ENCODE measurements around the gene ADAMTSL2. TPM values are rescaled to one million over a fixed set of nuclear protein-coding genes. Genes with fewer than 3 reads are reported as not detected.

The ADAMTSL2 gene
- total RNA-seq, 1 donor from 2014 or later: 10.1 TPM

DNA sequence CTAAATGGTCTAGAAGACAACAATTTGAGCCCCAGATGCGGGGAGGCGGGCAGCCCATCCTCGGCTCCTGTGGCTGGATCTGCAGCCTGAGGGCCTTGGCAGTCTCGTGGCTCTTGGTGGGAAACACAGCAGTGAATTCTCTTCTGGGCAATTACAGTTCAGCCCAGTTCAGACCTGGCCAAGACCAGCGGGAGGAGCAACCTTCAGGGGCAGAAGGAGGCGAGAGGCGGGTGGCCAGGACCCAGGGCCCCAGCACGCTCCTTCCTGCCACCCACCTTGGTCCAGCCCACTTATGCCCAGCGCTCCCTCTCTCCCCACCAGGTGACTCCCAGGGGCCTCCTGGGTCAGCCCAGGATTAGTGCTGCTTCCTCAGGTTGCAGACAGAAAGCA lies 17.5 kb upstream of the ADAMTSL2 start:
- H3K36me3 ChIP-seq: no peaks in the 10 kb centered on the region
- DNase-seq (no peak), ATAC-seq (no peak)
- H3K27me3 ChIP-seq (ENCODE audit: low read depth): peaks cover 8% of the 10 kb centered on the region
- TF ChIP-seq, protein P1, sequence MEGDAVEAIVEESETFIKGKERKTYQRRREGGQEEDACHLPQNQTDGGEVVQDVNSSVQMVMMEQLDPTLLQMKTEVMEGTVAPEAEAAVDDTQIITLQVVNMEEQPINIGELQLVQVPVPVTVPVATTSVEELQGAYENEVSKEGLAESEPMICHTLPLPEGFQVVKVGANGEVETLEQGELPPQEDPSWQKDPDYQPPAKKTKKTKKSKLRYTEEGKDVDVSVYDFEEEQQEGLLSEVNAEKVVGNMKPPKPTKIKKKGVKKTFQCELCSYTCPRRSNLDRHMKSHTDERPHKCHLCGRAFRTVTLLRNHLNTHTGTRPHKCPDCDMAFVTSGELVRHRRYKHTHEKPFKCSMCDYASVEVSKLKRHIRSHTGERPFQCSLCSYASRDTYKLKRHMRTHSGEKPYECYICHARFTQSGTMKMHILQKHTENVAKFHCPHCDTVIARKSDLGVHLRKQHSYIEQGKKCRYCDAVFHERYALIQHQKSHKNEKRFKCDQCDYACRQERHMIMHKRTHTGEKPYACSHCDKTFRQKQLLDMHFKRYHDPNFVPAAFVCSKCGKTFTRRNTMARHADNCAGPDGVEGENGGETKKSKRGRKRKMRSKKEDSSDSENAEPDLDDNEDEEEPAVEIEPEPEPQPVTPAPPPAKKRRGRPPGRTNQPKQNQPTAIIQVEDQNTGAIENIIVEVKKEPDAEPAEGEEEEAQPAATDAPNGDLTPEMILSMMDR (IDR thresholded peaks at IDR 0.05): no peak
- H3K4me3 ChIP-seq: no peak overlapping the region
- no peaks in the 10 kb centered on the region for H3K9me3 ChIP-seq
- intact Hi-C loops (cut with DNase I): no loop called here
- H3K4me1 ChIP-seq: peaks cover 5% of the 10 kb centered on the region
- H3K27ac ChIP-seq: no peak overlapping the region

DNA sequence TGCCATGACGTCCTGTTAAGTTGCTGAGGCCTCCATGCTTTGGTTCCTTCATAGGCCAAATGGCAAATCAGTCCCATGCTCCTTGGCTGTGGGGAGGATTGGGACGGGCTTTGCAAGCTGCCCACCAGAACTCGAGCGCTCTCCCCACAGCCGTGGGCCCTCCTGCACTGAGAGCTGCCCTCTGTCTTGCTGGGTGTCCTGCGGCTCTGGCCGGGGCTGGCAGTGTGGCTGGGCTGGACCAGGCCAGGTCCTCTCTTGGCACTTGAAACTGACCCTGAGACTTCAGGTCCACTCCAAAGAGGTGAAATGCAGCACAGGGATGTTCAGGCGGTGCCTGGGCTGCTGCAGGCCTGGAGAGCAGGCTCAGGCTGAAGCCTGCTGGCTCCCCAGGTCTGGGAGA lies 16.8 kb upstream of the ADAMTSL2 start:
- intact Hi-C loops (cut with DNase I): no loop called here
- ATAC-seq (no peak), DNase-seq (no peak)
- H3K36me3 ChIP-seq: no peaks in the 10 kb centered on the region
- peaks cover 8% of the 10 kb centered on the region for H3K27me3 ChIP-seq (ENCODE audit: low read depth)
- H3K4me1 ChIP-seq: peaks cover 5% of the 10 kb centered on the region
- H3K9me3 ChIP-seq: no peaks in the 10 kb centered on the region
- no peak overlapping the region for H3K27ac ChIP-seq
- TF ChIP-seq, protein P1 (IDR thresholded peaks at IDR 0.05): no peak
- H3K4me3 ChIP-seq: no peak overlapping the region

DNA sequence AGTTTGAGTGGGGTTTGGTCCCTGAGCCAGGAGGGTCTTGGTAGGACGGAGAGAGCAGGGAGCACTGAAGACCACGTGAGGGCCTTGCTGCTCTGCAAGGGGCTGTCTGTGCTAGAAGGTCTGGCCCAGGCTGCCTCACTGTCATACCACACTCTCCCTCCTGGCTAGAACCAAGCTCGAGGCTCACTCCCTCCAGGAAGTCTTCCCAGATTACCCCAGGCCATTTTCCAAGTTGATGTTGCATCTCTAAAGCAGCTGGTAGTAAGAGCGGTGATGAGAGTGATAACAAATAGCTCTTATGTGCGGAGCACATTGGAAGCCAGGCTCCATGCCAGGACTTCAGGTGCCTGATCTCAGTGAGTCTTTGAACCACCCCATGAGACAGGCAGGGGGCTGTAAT lies 16.3 kb upstream of the ADAMTSL2 start:
- TF ChIP-seq, protein P1 (IDR thresholded peaks at IDR 0.05): no peak
- no peak overlapping the region for H3K27ac ChIP-seq
- intact Hi-C loops (cut with DNase I): no loop called here
- H3K27me3 ChIP-seq (ENCODE audit: low read depth): peaks cover 8% of the 10 kb centered on the region
- no peaks in the 10 kb centered on the region for H3K9me3 ChIP-seq
- DNase-seq (no peak), ATAC-seq (no peak)
- peaks cover 5% of the 10 kb centered on the region for H3K4me1 ChIP-seq
- no peak overlapping the region for H3K4me3 ChIP-seq
- no peaks in the 10 kb centered on the region for H3K36me3 ChIP-seq

DNA sequence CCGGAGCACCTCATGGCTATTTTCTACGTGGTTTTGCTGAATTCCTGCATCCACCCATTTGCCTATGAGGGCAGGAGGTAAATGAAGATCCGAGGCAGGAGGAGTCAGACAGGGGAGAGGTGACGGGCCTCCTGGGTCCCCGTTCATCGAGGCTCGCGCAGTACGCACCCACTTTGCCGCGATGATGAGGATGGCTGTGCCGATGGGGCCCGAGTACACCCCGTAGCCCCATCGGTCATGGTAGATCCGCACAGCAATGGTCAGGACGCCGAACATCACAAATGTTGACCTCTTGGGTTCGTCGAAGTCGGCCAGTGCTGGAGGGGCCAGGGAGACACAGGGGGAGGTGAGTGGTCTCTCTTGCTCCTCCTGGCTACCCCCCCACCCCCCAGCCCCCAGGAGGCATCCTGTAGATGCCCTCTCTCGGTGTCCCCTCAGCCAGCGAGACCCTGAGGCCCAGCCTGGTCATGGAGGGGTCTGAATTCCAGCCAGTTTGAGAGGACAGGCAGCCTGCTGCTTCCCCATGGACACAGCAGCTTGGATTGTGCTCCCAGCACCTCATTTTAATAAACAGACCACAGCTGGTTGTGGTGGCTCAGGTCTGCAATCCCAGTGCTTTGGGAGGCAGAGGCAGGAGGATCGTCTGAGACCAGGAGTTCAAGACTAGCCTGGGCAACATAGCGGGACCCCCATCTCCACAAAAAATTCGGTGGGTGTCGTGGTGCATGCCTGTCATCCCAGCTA lies 15.6 kb upstream of the ADAMTSL2 start:
- Histone ChIP-seq H3K27ac (no peak overlapping the region), H3K4me3 (no peak overlapping the region), H3K36me3 (no peaks in the 10 kb centered on the region), H3K9me3 (no peaks in the 10 kb centered on the region), H3K4me1 (peaks cover 5% of the 10 kb centered on the region), H3K27me3 (ENCODE audit: low read depth) (peaks cover 8% of the 10 kb centered on the region)
- no peak for ATAC-seq
- TF ChIP-seq, protein P1 (IDR thresholded peaks at IDR 0.05): no peak
- no peak for DNase-seq
- intact Hi-C loops (cut with DNase I): no loop called here

DNA sequence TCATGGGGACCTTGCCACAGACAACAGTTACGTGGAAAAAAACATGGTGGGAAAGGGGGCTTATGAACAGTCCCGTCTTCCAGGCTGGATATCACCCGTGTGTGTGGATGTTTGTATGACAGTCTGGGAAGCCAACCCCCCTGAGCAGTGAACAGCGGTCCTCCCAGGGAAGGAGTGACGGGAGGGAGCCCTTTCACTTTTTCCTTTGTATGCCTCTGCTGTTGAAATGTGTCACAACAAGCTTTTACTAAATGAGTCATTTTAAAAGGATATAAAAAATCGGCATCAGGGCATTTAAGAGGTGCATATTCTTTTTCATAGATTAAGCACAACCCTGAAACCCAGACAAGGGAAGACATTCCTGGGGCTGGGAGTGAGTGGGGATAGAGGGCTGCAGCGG lies 14.8 kb upstream of the ADAMTSL2 start:
- H3K9me3 ChIP-seq: no peaks in the 10 kb centered on the region
- intact Hi-C loops (cut with DNase I): no loop called here

More for the DNA sequence above, 14.8 kb upstream of the ADAMTSL2 start:
- peaks cover 4% of the 10 kb centered on the region for H3K27me3 ChIP-seq (ENCODE audit: low read depth)
- H3K4me3 ChIP-seq: no peak overlapping the region
- no peaks in the 10 kb centered on the region for H3K36me3 ChIP-seq
- H3K27ac ChIP-seq: no peak overlapping the region
- TF ChIP-seq, protein P1 (IDR thresholded peaks at IDR 0.05): no peak
- peaks cover 1% of the 10 kb centered on the region for H3K4me1 ChIP-seq
- ATAC-seq (no peak), DNase-seq (no peak)
